HepG2 (cell line): ENCODE measurements around the gene SECISBP2L. TPM values are rescaled to one million over a fixed set of nuclear protein-coding genes. Genes with fewer than 3 reads are reported as not detected.

Source experiments
- ATAC-seq: fragments of 200-7000 bp; cut with Tn5 transposase; 3 replicates; pipeline ENCODE4 v1.9.1; 2020; ENCODE audit warnings: mild to moderate bottlenecking, moderate library complexity
- BruUV-seq: library from RNA; stranded (reverse); fragments of 400-500 nt; replicated peaks from 2 replicates; lab custom pipeline; 2021; lab: Mats Ljungman, UMichigan
- CTCF ChIA-PET: fragments of 300-600 bp; formaldehyde crosslinking; extraction: SDS; loops from one replicate; lab custom pipeline; 2021; ENCODE audit warnings: low total read pairs, inconsistent platforms, low intra/inter-chr PET ratio; lab: Yijun Ruan, JAX
- POLR2A ChIA-PET: fragments of 350-600 bp; sonication (Branson Sonifier 250); formaldehyde crosslinking; loops from one replicate; lab custom pipeline; 2020; ENCODE audit warnings: antibody characterized with exemption, inconsistent platforms; lab: Yijun Ruan, JAX
- DNase-seq: peaks from one replicate; pipeline ENCODE4 v3.0.0-alpha.2; 2015; ENCODE audit warnings: low spot score
- FAIRE-seq: peaks from 3 replicates; lab custom pipeline; 2011; peaks lifted over from hg19 to GRCh38; lab: Jason Lieb, UNC
- H2AFZ ChIP-seq: one replicate; pipeline ENCODE4 v1.6.1; 2011; ENCODE audit warnings: low read length, inconsistent platforms
- H3K27ac ChIP-seq: fragments of 300-600 bp; 3 replicates; pipeline ENCODE4 v1.8.0; 2011; ENCODE audit warnings: mixed run types, mild to moderate bottlenecking, mixed read lengths, low read length, inconsistent platforms; ENCODE audit not compliant: insufficient read depth; ENCODE audit errors: extremely low read length
- H3K27me3 ChIP-seq, 2 experiments: fragments of 200-600 bp in 1 of 2; 2 replicates in 1 of 2; 3 replicates in 1 of 2; pipeline versions ENCODE4 v1.6.0 to v1.8.0; 2011; ENCODE audit warnings: low read length in 2 of 2, mild to moderate bottlenecking in 2 of 2, moderate library complexity in 2 of 2, inconsistent platforms in 1 of 2; ENCODE audit not compliant: insufficient read depth in 2 of 2, control insufficient read depth in 1 of 2
- H3K36me3 ChIP-seq, 2 experiments: fragments of 200-600 bp in 1 of 2; replicated peaks in 1 of 2; 2 replicates in 1 of 2; 3 replicates in 1 of 2; pipeline versions ENCODE4 v1.5.1 to v1.8.0; 2011; ENCODE audit warnings: low read length in 2 of 2, inconsistent platforms in 1 of 2; ENCODE audit not compliant: insufficient read depth in 2 of 2, control insufficient read depth in 1 of 2
- H3K4me1 ChIP-seq: 2 replicates; pipeline ENCODE4 v1.5.1; 2012; ENCODE audit warnings: low read length, inconsistent platforms; ENCODE audit not compliant: insufficient read depth
- H3K4me2 ChIP-seq: 2 replicates; pipeline ENCODE4 v1.6.0; 2011; ENCODE audit warnings: low read depth, low read length, inconsistent platforms
- H3K4me3 ChIP-seq, 3 experiments: fragments of 200-600 bp in 1 of 3; sonication (generic), shearing (Covaris generic) in 1 of 3; replicated peaks in 1 of 3; 2 replicates each; pipeline ENCODE4 v1.5.1; 2011 to 2016; ENCODE audit warnings: low read length in 3 of 3, inconsistent platforms in 2 of 3, low read depth in 2 of 3, mild to moderate bottlenecking in 2 of 3, control low read depth in 1 of 3, mixed read lengths in 1 of 3; ENCODE audit not compliant: insufficient read depth in 1 of 3
- H3K79me2 ChIP-seq: one replicate; pipeline ENCODE4 v1.6.1; 2011; ENCODE audit warnings: low read length, inconsistent platforms; ENCODE audit not compliant: insufficient read depth
- H3K9ac ChIP-seq: 2 replicates; pipeline ENCODE4 v1.6.0; 2011; ENCODE audit warnings: mild to moderate bottlenecking, low read depth, low read length, inconsistent platforms; ENCODE audit not compliant: insufficient read depth
- H3K9me3 ChIP-seq: 2 replicates; pipeline ENCODE4 v1.5.1; 2012; ENCODE audit warnings: mild to moderate bottlenecking, low read length
- H4K20me1 ChIP-seq: 2 replicates; pipeline ENCODE4 v1.6.0; 2011; ENCODE audit warnings: inconsistent platforms, mild to moderate bottlenecking, low read length, moderate library complexity; ENCODE audit not compliant: insufficient read depth
- MED1 ChIP-seq: sonication (generic); formaldehyde crosslinking; IDR thresholded peaks from 2 replicates; pipeline ENCODE4 v1.4.0; 2020; ENCODE audit warnings: missing genetic modification reagents
- MXD4 ChIP-seq: IDR thresholded peaks from 2 replicates; pipeline ENCODE4 v1.6.1; 2016; ENCODE audit warnings: mild to moderate bottlenecking, missing biosample characterization, missing genetic modification reagents
- NFAT5 ChIP-seq: sonication (generic); formaldehyde crosslinking; IDR thresholded peaks from 2 replicates; pipeline ENCODE4 v1.4.0; 2020; ENCODE audit warnings: missing genetic modification reagents
- PAXIP1 ChIP-seq: sonication (generic); formaldehyde crosslinking; conservative IDR thresholded peaks from 2 replicates; pipeline ENCODE4 v1.4.0; 2020; ENCODE audit warnings: mild to moderate bottlenecking, missing genetic modification reagents, moderate library complexity
- ZNF816 ChIP-seq: sonication (generic); formaldehyde crosslinking; IDR thresholded peaks from 2 replicates; pipeline ENCODE4 v1.8.0; 2022; ENCODE audit warnings: missing genetic modification reagents, mild to moderate bottlenecking, borderline replicate concordance
- WGBS: methylation state at CpG from one replicate; pipeline ENCODE4 v1.1.6; 2017; ENCODE audit warnings: low lambda C conversion rate; 5-methylcytosine and 5-hydroxymethylcytosine counted together
- in situ Hi-C: cut with HindIII; loops from 2 replicates; pipeline ENCODE4 v1.10.0; 2017; ENCODE audit warnings: low pct_unique_long_range_greater_than_20kb; ENCODE audit not compliant: extremely low pct_ligation_motif_present
- intact Hi-C: fragments of 100-400 bp; cut with micrococcal nuclease; formaldehyde crosslinking; loops from one replicate; pipeline ENCODE4 v1.10.0; 2022; ENCODE audit not compliant: unreplicated experiment
- polyA plus RNA-seq, 8 experiments: library from polyadenylated mRNA; depleted of rRNA in 3 of 8; stranded (reverse) in 7 of 8; unstranded in 1 of 8; fragments of >200 nt; fragmentation: Illumina TruSeq in 4 of 8; extraction: Trizol in 4 of 8; gene quantifications; 2 replicates each; pipeline versions ENCODE4 v1.2.1 to v1.2.3, GENCODE V29; 2011 to 2016; ENCODE audit warnings: low read depth in 4 of 8, missing spikeins in 1 of 8, mixed read lengths in 1 of 8; ENCODE audit not compliant: insufficient read depth in 1 of 8
- total RNA-seq, 5 experiments: library from RNA; depleted of rRNA; stranded (reverse); fragments of >200 nt; fragmentation: Illumina TruSeq; extraction: Trizol; gene quantifications; 2 replicates each; pipeline ENCODE4 v1.2.3, GENCODE V29; 2016; ENCODE audit warnings: low read depth in 1 of 5

Gene SECISBP2L
- total and polyA plus RNA-seq, 2 of the 13 experiments (the other 11 are each of a cell fraction or from before 2014, with no cell fraction given), result 13.9 to 15.6 TPM

- H3K4me1 ChIP-seq, result no peaks in the 10 kb centered on the region
- no peak overlapping the region for H3K4me2 ChIP-seq
- H3K79me2 ChIP-seq, result no peaks in the 10 kb centered on the region
- no peak for DNase-seq
- peaks cover 4 to 42% of the 10 kb centered on the region in 2 experiments; a peak in 4 of 5 replicates for H3K36me3 ChIP-seq
- no peak overlapping the region for H2AFZ ChIP-seq
- H3K27ac ChIP-seq, result no peak overlapping the region
- in situ Hi-C loops, result no loop called here
- no TSS peak for BruUV-seq
- no peaks in the 10 kb centered on the region for H3K9me3 ChIP-seq
- ChIA-PET POLR2A (no interaction called here), CTCF (no interaction called here)
- H4K20me1 ChIP-seq, result no peaks in the 10 kb centered on the region
- WGBS, result 93% methylated on average over 6 of the region's 6 CpGs
- no peaks in the 10 kb centered on the region for H3K27me3 ChIP-seq
- TF ChIP-seq PAXIP1 (CRISPR knock-in tag), result no peak
- no peak for TF ChIP-seq MED1 (CRISPR knock-in tag)
- TF ChIP-seq ZNF816 (CRISPR knock-in tag), result no peak
- TF ChIP-seq NFAT5 (CRISPR knock-in tag), result no peak
- no peak for TF ChIP-seq MXD4
- no peak for FAIRE-seq
- intact Hi-C loops, result no loop called here
- ATAC-seq, result no peak
- H3K4me3 ChIP-seq, result no peak overlapping the region
- no peak overlapping the region for H3K9ac ChIP-seq
Observed at GRCh38 chr15:48992096-48992495, 54.1 kb downstream of the SECISBP2L start.
